ENCODE data around the gene CXCR6. TPM values are rescaled to one million over a fixed set of nuclear protein-coding genes. Genes with fewer than 3 reads are reported as not detected.

Gene CXCR6
- polyA plus RNA-seq, 1 donor from 2014 or later: not detected

- TF ChIP-seq EP300 (conservative IDR thresholded peaks at IDR 0.05; ENCODE audit: poor library complexity, severe bottlenecking): no peak
Observed at GRCh38 chr3:45942051-45942825, 1.0 kb upstream of the CXCR6 start (continued).

GRCh38 chr3:45944830-45945620 is 1.8 kb downstream of the CXCR6 start:
- Histone ChIP-seq H3K27me3 (ENCODE audit: insufficient read depth, low read depth, low read length) (no peaks in the 10 kb centered on the region), H3K9ac (ENCODE audit: low read length) (no peak overlapping the region), H4K20me1 (ENCODE audit: insufficient read depth) (no peaks in the 10 kb centered on the region), H3K9me3 (ENCODE audit: low read length) (no peaks in the 10 kb centered on the region), H3K79me2 (replicated peaks; ENCODE audit: insufficient read depth, low read length) (no peaks in the 10 kb centered on the region), H3K4me3 (ENCODE audit: low read length) (no peak overlapping the region), H3K27ac (ENCODE audit: low read length) (no peak overlapping the region), H3K9me2 (ENCODE audit: insufficient read depth, low read length) (no peaks in the 10 kb centered on the region), H2AFZ (ENCODE audit: low read depth, low read length) (no peak overlapping the region), H3K4me2 (ENCODE audit: low read length) (no peak overlapping the region), H3K36me3 (ENCODE audit: insufficient read depth, low read length) (no peaks in the 10 kb centered on the region), H3F3A (ENCODE audit: insufficient read depth, low read length, poor library complexity, severe bottlenecking) (no peaks in the 10 kb centered on the region)
- no peak for TF ChIP-seq MXI1 (conservative IDR thresholded peaks at IDR 0.05; ENCODE audit: poor library complexity, severe bottlenecking)
- no peak for TF ChIP-seq SMC3 (conservative IDR thresholded peaks at IDR 0.05; ENCODE audit: poor library complexity)
- TF ChIP-seq POLR2AphosphoS5 (IDR thresholded peaks at IDR 0.05): no peak
- TF ChIP-seq, protein P1, sequence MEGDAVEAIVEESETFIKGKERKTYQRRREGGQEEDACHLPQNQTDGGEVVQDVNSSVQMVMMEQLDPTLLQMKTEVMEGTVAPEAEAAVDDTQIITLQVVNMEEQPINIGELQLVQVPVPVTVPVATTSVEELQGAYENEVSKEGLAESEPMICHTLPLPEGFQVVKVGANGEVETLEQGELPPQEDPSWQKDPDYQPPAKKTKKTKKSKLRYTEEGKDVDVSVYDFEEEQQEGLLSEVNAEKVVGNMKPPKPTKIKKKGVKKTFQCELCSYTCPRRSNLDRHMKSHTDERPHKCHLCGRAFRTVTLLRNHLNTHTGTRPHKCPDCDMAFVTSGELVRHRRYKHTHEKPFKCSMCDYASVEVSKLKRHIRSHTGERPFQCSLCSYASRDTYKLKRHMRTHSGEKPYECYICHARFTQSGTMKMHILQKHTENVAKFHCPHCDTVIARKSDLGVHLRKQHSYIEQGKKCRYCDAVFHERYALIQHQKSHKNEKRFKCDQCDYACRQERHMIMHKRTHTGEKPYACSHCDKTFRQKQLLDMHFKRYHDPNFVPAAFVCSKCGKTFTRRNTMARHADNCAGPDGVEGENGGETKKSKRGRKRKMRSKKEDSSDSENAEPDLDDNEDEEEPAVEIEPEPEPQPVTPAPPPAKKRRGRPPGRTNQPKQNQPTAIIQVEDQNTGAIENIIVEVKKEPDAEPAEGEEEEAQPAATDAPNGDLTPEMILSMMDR (IDR thresholded peaks at IDR 0.05; ENCODE audit: poor library complexity, severe bottlenecking): no peak
- no peak for TF ChIP-seq REST (IDR thresholded peaks at IDR 0.05; ENCODE audit: borderline replicate concordance)
- TF ChIP-seq EP300 (conservative IDR thresholded peaks at IDR 0.05; ENCODE audit: poor library complexity, severe bottlenecking): no peak
- TF ChIP-seq TAF1 (IDR thresholded peaks at IDR 0.05; ENCODE audit: low read depth): no peak
- no peak for TF ChIP-seq EZH2 (IDR thresholded peaks at IDR 0.05; ENCODE audit: borderline replicate concordance, insufficient read depth, low read length, poor library complexity, severe bottlenecking)
- no peak for TF ChIP-seq RAD21 (conservative IDR thresholded peaks at IDR 0.05)

GRCh38 chr3:45946307-45946706 is 3.0 kb downstream of the CXCR6 start:
- no peaks in the 10 kb centered on the region for H4K20me1 ChIP-seq (ENCODE audit: insufficient read depth)
- no peaks in the 10 kb centered on the region for H3K27me3 ChIP-seq (ENCODE audit: insufficient read depth, low read depth, low read length)
- H3K4me3 ChIP-seq (ENCODE audit: low read length): no peak overlapping the region
- H3K27ac ChIP-seq (ENCODE audit: low read length): no peak overlapping the region
- H3K9me3 ChIP-seq (ENCODE audit: low read length): no peaks in the 10 kb centered on the region
- H3F3A ChIP-seq (ENCODE audit: insufficient read depth, low read length, poor library complexity, severe bottlenecking): no peaks in the 10 kb centered on the region
- no peak overlapping the region for H2AFZ ChIP-seq (ENCODE audit: low read depth, low read length)
- no peaks in the 10 kb centered on the region for H3K9me2 ChIP-seq (ENCODE audit: insufficient read depth, low read length)
- no peak overlapping the region for H3K9ac ChIP-seq (ENCODE audit: low read length)
- no peak overlapping the region for H3K4me2 ChIP-seq (ENCODE audit: low read length)
- TF ChIP-seq REST (IDR thresholded peaks at IDR 0.05; ENCODE audit: borderline replicate concordance) (no peak), POLR2AphosphoS5 (IDR thresholded peaks at IDR 0.05) (no peak), EP300 (conservative IDR thresholded peaks at IDR 0.05; ENCODE audit: poor library complexity, severe bottlenecking) (no peak), MXI1 (conservative IDR thresholded peaks at IDR 0.05; ENCODE audit: poor library complexity, severe bottlenecking) (no peak), EZH2 (IDR thresholded peaks at IDR 0.05; ENCODE audit: borderline replicate concordance, insufficient read depth, low read length, poor library complexity, severe bottlenecking) (no peak), SMC3 (conservative IDR thresholded peaks at IDR 0.05; ENCODE audit: poor library complexity) (no peak), TAF1 (IDR thresholded peaks at IDR 0.05; ENCODE audit: low read depth) (no peak), RAD21 (conservative IDR thresholded peaks at IDR 0.05) (no peak)
- TF ChIP-seq, protein P1 (IDR thresholded peaks at IDR 0.05; ENCODE audit: poor library complexity, severe bottlenecking): no peak
- H3K36me3 ChIP-seq (ENCODE audit: insufficient read depth, low read length): no peaks in the 10 kb centered on the region
- no peaks in the 10 kb centered on the region for H3K79me2 ChIP-seq (replicated peaks; ENCODE audit: insufficient read depth, low read length)

All from neural cell (in vitro differentiated cells).